HG03135 (cell line): ENCODE data around the gene ZNF648.
"Not testable (repeated sequence)": the region's sequence is repeated elsewhere in the genome, so short reads cannot be mapped to it uniquely, and the experiment has no call there.

ENCODE experiments used
- ATAC-seq: cut with Tn5 transposase; IDR thresholded peaks from one replicate; pipeline ENCODE4 v1.9.1; 2021; ENCODE audit warnings: mild to moderate bottlenecking, moderate library complexity; ENCODE audit not compliant: unreplicated experiment

Gene ZNF648

GRCh38 chr1:182032251-182032650 lies 29.3 kb downstream of the ZNF648 start:
- ATAC-seq, result no peak

- peak; percentile 97 for ATAC-seq
These were observed 31.9 kb downstream of the ZNF648 start for GRCh38 chr1:182029379-182030331.

- ATAC-seq, result no peak
These were observed 32.5 kb downstream of the ZNF648 start for GRCh38 chr1:182029002-182029378.

GRCh38 chr1:182015360-182015759 lies 46.2 kb downstream of the ZNF648 start:
- ATAC-seq, result no peak

GRCh38 chr1:182010800-182011370 lies 50.6 kb downstream of the ZNF648 start:
- not testable (repeated sequence) for ATAC-seq

- not testable (repeated sequence) for ATAC-seq
These were observed 56.1 kb downstream of the ZNF648 start for GRCh38 chr1:182005398-182005797.

- no peak for ATAC-seq
These were observed 56.9 kb downstream of the ZNF648 start for GRCh38 chr1:182004601-182005000.
